Right atrium auricular region (tissue), 2 donors: ENCODE results near the gene SLAMF1. TPM values are rescaled to one million over a fixed set of nuclear protein-coding genes. Genes with fewer than 3 reads are reported as not detected.

Source experiments
- DNase-seq: peaks from one replicate; pipeline ENCODE4 v3.0.0-alpha.2; 2019; ENCODE audit warnings: low spot score
- H3K27ac ChIP-seq, 2 donors: fragments of 200-600 bp; sonication (generic); 1 replicate in 1 of 2; 2 replicates in 1 of 2; pipeline ENCODE4 v1.5.1; 2016 to 2019
- H3K27me3 ChIP-seq, 2 donors: fragments of 200-600 bp; sonication (generic); one replicate each; pipeline versions ENCODE4 v1.5.1 to v1.6.0; 2017 to 2019
- H3K36me3 ChIP-seq: fragments of 200-600 bp; sonication (generic); one replicate; pipeline ENCODE4 v1.5.1; 2016
- H3K4me1 ChIP-seq, 2 donors: fragments of 200-600 bp; sonication (generic); one replicate each; pipeline versions ENCODE4 v1.5.1 to v1.6.0; 2017 to 2019
- H3K4me3 ChIP-seq, 2 donors: fragments of 200-600 bp; sonication (generic); 1 replicate in 1 of 2; 2 replicates in 1 of 2; pipeline ENCODE4 v1.5.1; 2017 to 2019; ENCODE audit warnings: mild to moderate bottlenecking in 1 of 2, moderate library complexity in 1 of 2
- H3K9me3 ChIP-seq, 2 donors: fragments of 200-600 bp; sonication (generic); one replicate each; pipeline ENCODE4 v1.5.1; 2019
- CTCF ChIP-seq, 2 donors: fragments of 200-600 bp; sonication (generic); IDR thresholded peaks; one replicate each; pipeline ENCODE4 v1.5.1; 2019; ENCODE audit warnings: antibody characterized with exemption in 2 of 2
- total RNA-seq, 2 donors: library from RNA; depleted of rRNA; stranded (reverse); fragments of >200 nt; gene quantifications; one replicate each; pipeline ENCODE4 v1.1.0, GENCODE V29; 2016

The SLAMF1 gene
- total RNA-seq, 2 donors from 2014 or later: 0.11 to 0.31 TPM

- no peak overlapping the region for H3K4me3 ChIP-seq
- H3K27ac ChIP-seq: no peak overlapping the region
- no peaks in the 10 kb centered on the region for H3K36me3 ChIP-seq
- TF ChIP-seq CTCF (IDR thresholded peaks at IDR 0.05): no peak
- no peak for DNase-seq
- H3K27me3 ChIP-seq: no peaks in the 10 kb centered on the region
- no peaks in the 10 kb centered on the region for H3K4me1 ChIP-seq
- H3K9me3 ChIP-seq: no peaks in the 10 kb centered on the region
Measured at GRCh38 chr1:160637065-160637464, 9.8 kb downstream of the SLAMF1 start.

GRCh38 chr1:160636547-160636946 is 10.3 kb downstream of the SLAMF1 start:
- Histone ChIP-seq H3K4me3 (no peak overlapping the region), H3K4me1 (no peaks in the 10 kb centered on the region), H3K27ac (no peak overlapping the region), H3K36me3 (no peaks in the 10 kb centered on the region), H3K27me3 (no peaks in the 10 kb centered on the region), H3K9me3 (no peaks in the 10 kb centered on the region)
- no peak for TF ChIP-seq CTCF (IDR thresholded peaks at IDR 0.05)
- DNase-seq: no peak

GRCh38 chr1:160636076-160636475 is 10.8 kb downstream of the SLAMF1 start:
- H3K27me3 ChIP-seq: no peaks in the 10 kb centered on the region
- no peak for TF ChIP-seq CTCF (IDR thresholded peaks at IDR 0.05)
- H3K4me3 ChIP-seq: no peak overlapping the region
- DNase-seq: no peak
- no peak overlapping the region for H3K27ac ChIP-seq
- no peaks in the 10 kb centered on the region for H3K4me1 ChIP-seq
- H3K36me3 ChIP-seq: no peaks in the 10 kb centered on the region
- no peaks in the 10 kb centered on the region for H3K9me3 ChIP-seq

- DNase-seq: no peak
- Histone ChIP-seq H3K27me3 (no peaks in the 10 kb centered on the region), H3K4me1 (no peaks in the 10 kb centered on the region), H3K27ac (no peak overlapping the region), H3K9me3 (no peaks in the 10 kb centered on the region), H3K36me3 (no peaks in the 10 kb centered on the region), H3K4me3 (no peak overlapping the region)
- no peak for TF ChIP-seq CTCF (IDR thresholded peaks at IDR 0.05)
Measured at GRCh38 chr1:160634543-160635491, 12.0 kb downstream of the SLAMF1 start.

GRCh38 chr1:160633330-160633903 is 13.4 kb downstream of the SLAMF1 start:
- H3K9me3 ChIP-seq: no peaks in the 10 kb centered on the region
- H3K36me3 ChIP-seq: no peaks in the 10 kb centered on the region
- H3K4me1 ChIP-seq: no peaks in the 10 kb centered on the region
- no peak overlapping the region for H3K27ac ChIP-seq
- no peak for TF ChIP-seq CTCF (IDR thresholded peaks at IDR 0.05)
- H3K27me3 ChIP-seq: no peaks in the 10 kb centered on the region
- no peak for DNase-seq
- H3K4me3 ChIP-seq: no peak overlapping the region
